AML-193 (cell line): ENCODE measurements around the gene GJE1.

Experiments
- DNase-seq, 2 experiments: peaks; one replicate each; lab custom pipeline; 2025; lab: John Stamatoyannopoulos, UW

Gene GJE1

DNA sequence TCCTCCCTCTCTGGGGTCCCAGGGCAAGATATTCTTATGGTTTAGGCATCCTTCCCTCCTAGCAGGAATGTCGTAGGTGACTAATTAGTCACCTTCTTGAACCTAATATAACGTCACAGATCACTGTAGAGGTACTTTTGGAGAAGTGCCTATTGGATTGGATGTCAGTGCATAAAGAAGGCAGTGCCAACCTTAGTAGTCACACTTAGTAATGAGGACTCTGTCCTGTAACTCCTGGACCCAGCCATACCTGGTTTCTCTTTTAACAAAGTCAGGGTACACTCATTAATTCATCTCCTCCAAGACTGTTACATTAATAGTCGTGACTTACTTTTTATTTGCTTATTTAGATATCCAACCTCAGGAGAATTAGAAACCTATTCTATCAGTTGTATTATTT lies 34.3 kb downstream of the GJE1 start:
- no peak for DNase-seq

DNA sequence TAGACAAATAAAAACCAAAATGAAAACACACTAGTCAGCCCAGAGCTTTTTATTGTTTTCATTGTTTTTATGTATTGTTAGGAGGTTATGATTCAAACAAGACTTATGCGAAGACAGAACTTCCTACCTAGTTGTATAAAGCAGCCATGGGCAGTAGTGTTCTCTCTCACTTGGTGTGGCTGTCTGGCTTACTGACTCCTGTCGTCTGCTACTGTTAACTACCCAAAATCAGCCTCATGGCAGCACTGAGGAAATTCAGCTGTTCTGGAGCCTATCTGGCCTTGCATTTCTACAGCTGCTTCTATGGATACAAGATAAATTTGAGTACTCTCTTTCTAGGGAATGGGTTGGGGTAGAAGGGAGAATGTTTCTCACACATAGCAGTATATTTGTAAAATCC lies 34.8 kb downstream of the GJE1 start:
- no peak for DNase-seq

DNA sequence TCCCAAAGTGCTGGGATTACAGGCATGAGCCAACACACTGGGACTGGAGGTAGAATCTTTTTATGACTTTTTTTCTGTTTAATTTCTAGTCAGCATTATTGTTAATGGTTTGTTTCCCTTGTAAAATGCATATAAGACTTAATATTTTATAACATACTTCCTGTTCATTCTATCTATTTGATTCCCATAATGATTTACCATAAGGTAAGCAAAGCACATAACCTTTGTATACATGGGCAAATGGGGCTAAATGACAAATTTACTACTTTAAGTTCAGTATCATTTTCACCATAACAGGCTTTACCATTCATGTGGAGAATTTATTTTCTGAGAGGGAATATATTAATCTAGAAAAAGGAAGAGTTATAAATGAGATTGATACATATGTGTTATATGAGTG lies 38.6 kb downstream of the GJE1 start:
- no peak for DNase-seq

DNA sequence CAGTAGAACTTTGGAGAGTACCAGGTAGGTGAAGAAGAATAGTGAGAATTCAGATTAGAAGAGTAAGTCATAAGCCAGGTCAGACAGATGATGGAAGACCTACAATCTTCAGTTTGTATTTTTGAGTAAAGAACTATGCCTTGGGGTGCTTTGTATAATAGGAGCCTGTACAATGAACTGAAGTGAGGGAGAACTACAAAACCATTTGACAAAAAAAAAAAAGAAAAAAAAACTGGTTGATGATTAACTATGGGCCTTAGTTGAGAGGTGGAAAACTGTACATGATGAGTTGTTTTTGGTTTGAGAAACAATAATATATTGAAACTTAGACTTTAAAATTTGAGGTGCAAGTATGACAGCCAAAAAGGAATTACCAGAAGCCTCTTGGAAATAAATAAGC lies 40.0 kb downstream of the GJE1 start:
- no peak for DNase-seq

DNA sequence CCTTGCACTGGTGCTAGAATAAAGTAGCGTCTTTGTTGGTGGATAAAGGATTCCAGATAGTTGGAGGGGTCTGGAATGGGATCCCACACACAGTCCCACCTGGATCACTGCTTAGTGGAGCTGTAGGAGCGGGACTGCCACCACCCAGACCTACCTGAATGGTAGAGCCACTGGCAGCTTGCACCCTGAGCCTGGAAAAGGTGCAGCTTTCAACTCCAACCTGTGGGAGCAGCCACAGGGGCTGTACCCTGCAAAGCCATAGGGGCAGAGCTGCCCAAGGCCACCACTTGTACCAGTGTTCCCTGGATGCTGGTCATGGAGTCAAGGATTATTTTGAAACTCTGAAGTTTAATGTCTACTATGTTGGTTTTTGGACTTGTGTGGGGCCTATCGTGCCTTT lies 41.3 kb downstream of the GJE1 start:
- no peak for DNase-seq

DNA sequence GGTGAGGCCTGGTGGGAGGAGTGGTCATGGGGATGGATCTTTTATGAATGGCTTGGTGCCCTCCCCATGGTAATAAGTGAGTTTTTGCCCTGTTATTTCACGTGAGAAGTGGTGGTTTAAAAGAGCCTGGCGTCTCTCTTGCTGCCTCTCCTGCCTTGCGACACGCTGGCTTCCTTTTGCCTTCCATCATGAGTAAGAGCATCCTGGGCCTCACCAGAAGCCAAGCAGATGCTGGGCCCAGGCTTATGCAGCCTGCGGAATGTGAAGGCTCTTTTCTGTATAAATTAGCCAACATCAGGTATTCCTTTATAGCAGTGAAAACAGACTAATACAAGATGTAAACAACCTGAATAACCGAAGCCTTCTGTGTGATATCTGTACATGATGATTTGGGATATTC lies 42.0 kb downstream of the GJE1 start:
- no peak for DNase-seq

DNA sequence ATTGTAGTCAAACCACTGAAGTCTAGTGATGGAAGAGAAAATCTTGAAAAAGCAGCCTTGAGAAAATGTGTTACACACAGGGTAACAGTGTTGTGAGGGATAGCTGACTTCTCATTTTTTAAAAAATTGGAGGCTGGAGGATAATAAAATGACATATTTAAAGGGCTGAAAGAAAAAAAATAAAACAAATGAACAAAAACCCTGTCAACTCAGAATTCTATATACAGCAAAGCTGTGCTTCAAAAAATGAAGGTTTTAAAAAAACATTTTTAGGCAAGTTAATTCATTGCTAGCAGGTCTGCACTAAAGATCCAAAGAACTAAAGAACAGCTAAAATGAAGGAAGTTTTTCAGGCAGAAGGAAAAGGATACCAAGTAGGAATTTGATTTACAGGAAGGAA lies 45.4 kb downstream of the GJE1 start:
- DNase-seq: no peak

DNA sequence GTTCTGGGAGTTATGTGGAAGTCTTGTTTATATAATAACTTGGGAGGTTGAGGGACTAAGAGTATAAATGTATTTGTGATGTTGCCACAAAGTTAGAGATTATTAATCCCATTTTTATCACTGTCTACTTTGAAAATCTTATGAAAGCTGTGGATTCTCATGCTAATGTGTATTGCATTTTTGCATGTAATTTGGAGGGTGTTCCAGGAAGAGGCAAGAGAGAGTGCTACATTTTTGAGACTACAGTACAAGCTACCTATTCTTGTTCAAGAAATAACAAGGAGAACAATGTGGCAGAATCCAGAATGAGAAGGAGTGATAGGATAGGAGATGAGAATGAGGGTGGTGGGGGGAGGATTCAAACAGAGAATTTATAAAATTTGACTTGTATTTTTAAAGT lies 49.3 kb downstream of the GJE1 start:
- no peak for DNase-seq

DNA sequence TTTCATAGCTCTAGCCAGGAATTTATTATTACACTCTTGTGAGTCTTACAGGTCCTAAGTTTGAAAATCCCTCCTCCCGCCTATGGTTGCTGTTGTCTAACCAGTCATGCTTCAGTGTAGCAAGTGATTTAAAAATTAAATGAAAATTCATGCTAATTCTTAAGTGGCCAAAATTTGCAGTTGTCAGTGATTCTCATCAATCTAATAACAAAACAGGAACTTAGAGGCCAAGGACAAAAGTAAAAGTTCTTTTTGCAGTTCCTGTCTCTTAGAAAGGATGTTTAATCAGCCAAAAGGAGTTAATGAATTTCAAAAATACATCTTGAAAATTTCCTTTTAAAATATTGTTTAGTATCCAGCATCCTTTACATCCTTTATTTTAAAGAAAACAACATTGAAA lies 50.6 kb downstream of the GJE1 start:
- DNase-seq: no peak

DNA sequence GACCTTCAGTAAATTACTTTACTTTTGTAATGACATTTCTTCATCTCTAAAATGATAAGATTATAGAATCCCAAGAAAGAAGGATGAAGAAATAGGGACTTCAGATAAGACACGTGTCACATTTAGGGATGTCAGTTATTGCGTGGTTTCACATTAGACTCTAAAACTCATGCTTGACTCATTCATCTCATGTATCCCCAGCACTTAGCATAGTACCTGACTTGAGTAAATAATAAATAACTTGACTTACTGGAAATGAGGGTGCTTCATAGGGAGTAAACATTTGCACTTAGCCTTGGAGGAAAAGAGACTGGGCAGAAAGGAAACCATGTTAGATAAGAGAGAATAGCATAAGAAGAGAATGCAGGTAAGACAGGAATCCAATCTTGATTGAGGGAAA lies 51.6 kb downstream of the GJE1 start:
- no peak for DNase-seq
